Effector memory CD4-positive, alpha-beta T cell (primary cell): ENCODE measurements around the gene HMSD.
A peak's percentile ranks its signal among the peaks of the same experiment; 100 is the strongest.

ENCODE experiments used
- DNase-seq, 3 donors: peaks; one replicate each; pipeline ENCODE4 v3.0.0-alpha.2; 2020
- H3K27ac ChIP-seq: 2 replicates; pipeline ENCODE4 v1.7.0; 2013; ENCODE audit warnings: mild to moderate bottlenecking, low read length, moderate library complexity; ENCODE audit not compliant: insufficient read depth, poor library complexity, severe bottlenecking
- H3K27me3 ChIP-seq: replicated peaks from 2 replicates; pipeline ENCODE4 v1.7.0; 2013; ENCODE audit warnings: mild to moderate bottlenecking, low read length; ENCODE audit not compliant: insufficient read depth, control insufficient read depth, poor library complexity, severe bottlenecking
- H3K36me3 ChIP-seq: 2 replicates; pipeline ENCODE4 v1.7.0; 2013; ENCODE audit warnings: mild to moderate bottlenecking, low read length, moderate library complexity; ENCODE audit not compliant: control insufficient read depth, insufficient read depth
- H3K4me1 ChIP-seq: 2 replicates; pipeline ENCODE4 v1.7.0; 2013; ENCODE audit warnings: low read length, mild to moderate bottlenecking; ENCODE audit not compliant: control insufficient read depth, insufficient read depth, poor library complexity, severe bottlenecking
- H3K4me3 ChIP-seq: 2 replicates; pipeline ENCODE4 v1.7.0; 2013; ENCODE audit warnings: low read length, low read depth, mild to moderate bottlenecking; ENCODE audit not compliant: insufficient read depth, poor library complexity, severe bottlenecking
- H3K9me3 ChIP-seq: 2 replicates; pipeline ENCODE4 v1.7.0; 2013; ENCODE audit warnings: mild to moderate bottlenecking, low read length, moderate library complexity; ENCODE audit not compliant: control insufficient read depth

Gene HMSD

DNA sequence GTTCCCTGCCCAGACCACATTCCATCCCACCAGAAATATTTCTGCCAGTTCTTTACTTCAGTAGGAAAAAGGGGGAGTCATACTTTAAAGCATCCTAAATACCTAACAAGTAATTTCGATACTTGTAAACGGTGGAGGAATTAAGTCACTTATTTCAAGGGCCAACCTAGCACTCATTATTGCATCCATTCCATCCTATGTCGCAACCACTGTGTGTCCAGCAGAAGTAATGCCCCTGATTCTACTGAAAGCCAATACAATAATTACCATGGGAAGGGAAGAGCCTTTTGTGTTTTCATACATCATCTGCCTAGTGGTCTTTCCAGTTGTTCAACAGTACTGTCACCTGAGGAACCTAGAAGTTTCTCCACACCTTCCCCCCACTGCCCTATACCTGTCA, 33.3 kb downstream of the HMSD start:
- Histone ChIP-seq H3K9me3 (no peaks in the 10 kb centered on the region), H3K36me3 (peaks cover 43% of the 10 kb centered on the region), H3K4me3 (no peak overlapping the region), H3K27me3 (no peaks in the 10 kb centered on the region), H3K27ac (no peak overlapping the region), H3K4me1 (no peaks in the 10 kb centered on the region)
- no peak for DNase-seq

- H3K9me3 ChIP-seq: no peaks in the 10 kb centered on the region
- peaks cover 32% of the 10 kb centered on the region for H3K36me3 ChIP-seq
- H3K27me3 ChIP-seq: no peaks in the 10 kb centered on the region
- H3K4me3 ChIP-seq: no peak overlapping the region
- no peak overlapping the region for H3K27ac ChIP-seq
- no peaks in the 10 kb centered on the region for H3K4me1 ChIP-seq
- no peak for DNase-seq
Observed at GRCh38 chr18:63986885-63987284, 37.8 kb downstream of the HMSD start.

GRCh38 chr18:63987743-63988142, 38.6 kb downstream of the HMSD start:
- H3K4me3 ChIP-seq: no peak overlapping the region
- H3K27me3 ChIP-seq: no peaks in the 10 kb centered on the region
- H3K9me3 ChIP-seq: no peaks in the 10 kb centered on the region
- H3K36me3 ChIP-seq: peaks cover 24% of the 10 kb centered on the region
- H3K4me1 ChIP-seq: no peaks in the 10 kb centered on the region
- no peak for DNase-seq
- no peak overlapping the region for H3K27ac ChIP-seq

- peaks cover 16% of the 10 kb centered on the region for H3K9me3 ChIP-seq
- H3K4me1 ChIP-seq: no peaks in the 10 kb centered on the region
- DNase-seq: no peak
- H3K27ac ChIP-seq: no peak overlapping the region
- H3K27me3 ChIP-seq: no peaks in the 10 kb centered on the region
- no peak overlapping the region for H3K4me3 ChIP-seq
- no peaks in the 10 kb centered on the region for H3K36me3 ChIP-seq
Observed at GRCh38 chr18:63992751-63993150, 43.6 kb downstream of the HMSD start.

GRCh38 chr18:63994783-63995399, 45.8 kb downstream of the HMSD start:
- Histone ChIP-seq H3K36me3 (no peaks in the 10 kb centered on the region), H3K9me3 (peaks cover 16% of the 10 kb centered on the region), H3K4me3 (no peak overlapping the region), H3K27ac (no peak overlapping the region), H3K27me3 (no peaks in the 10 kb centered on the region), H3K4me1 (no peaks in the 10 kb centered on the region)
- DNase-seq: peak in 2 of 3 donors; percentile 4 to 24

DNA sequence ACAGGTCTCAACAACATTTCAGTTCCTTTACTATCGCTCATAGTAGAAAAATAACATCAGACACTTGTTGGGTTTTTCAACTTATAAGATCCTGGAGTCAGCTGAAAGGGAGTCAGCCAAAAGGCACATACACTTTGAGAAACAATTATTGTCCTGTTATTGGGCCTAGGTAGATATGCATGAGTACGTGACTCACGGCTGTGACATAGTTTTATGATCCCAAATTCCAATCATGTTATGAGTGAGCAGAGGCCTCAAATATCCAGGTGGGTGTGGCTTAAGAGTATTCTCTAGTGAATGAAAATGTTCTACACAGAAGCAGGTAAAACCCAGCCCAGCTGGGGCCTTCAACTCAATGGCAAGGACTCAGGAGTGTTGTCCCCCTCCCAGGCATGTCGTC, 47.9 kb downstream of the HMSD start:
- no peak for DNase-seq
- no peaks in the 10 kb centered on the region for H3K4me1 ChIP-seq
- H3K36me3 ChIP-seq: no peaks in the 10 kb centered on the region
- H3K4me3 ChIP-seq: no peak overlapping the region
- H3K27ac ChIP-seq: no peak overlapping the region
- peaks cover 16% of the 10 kb centered on the region for H3K9me3 ChIP-seq
- no peaks in the 10 kb centered on the region for H3K27me3 ChIP-seq

DNA sequence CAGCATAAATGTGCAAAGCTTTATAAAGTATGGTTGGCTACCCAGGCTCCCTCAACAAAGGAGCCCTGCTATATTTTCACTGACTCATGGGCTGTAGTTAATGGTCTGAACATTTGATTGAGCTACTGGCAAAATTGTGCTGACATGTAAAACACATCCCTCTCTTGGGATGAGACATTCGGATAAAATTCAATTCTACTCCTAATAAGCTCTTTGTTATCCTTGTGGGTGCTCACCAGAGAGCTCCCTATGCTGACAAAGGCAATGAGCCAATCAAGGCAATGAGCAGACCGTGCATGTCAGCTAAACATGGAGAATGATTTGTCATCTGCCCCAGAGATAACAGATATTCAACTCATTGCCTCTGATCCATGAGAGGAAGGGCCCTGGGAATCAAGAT, 48.5 kb downstream of the HMSD start:
- no peak overlapping the region for H3K27ac ChIP-seq
- no peak for DNase-seq
- H3K9me3 ChIP-seq: peaks cover 16% of the 10 kb centered on the region
- no peaks in the 10 kb centered on the region for H3K36me3 ChIP-seq
- no peaks in the 10 kb centered on the region for H3K4me1 ChIP-seq
- no peaks in the 10 kb centered on the region for H3K27me3 ChIP-seq
- no peak overlapping the region for H3K4me3 ChIP-seq

DNA sequence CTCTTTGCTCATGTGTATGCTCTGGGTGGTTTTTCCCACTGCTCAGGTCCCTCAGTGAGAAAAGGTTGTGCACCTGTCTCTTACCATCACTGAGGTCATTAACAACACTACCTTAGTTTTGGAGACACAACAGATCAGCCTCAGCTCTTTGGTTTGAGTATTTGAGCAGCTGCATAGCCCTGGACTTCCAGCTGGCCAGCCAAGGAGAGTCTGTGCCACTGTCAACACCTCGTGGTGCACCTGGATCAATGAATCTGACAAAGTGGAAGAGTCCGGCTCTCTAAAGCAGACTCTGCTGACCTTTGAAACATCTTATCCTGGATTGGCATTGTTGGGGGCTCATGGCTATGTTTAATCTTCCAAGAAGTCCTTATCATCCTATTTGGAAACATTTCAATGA, 50.8 kb downstream of the HMSD start:
- Histone ChIP-seq H3K27me3 (no peaks in the 10 kb centered on the region), H3K36me3 (no peaks in the 10 kb centered on the region), H3K27ac (no peak overlapping the region), H3K4me1 (no peaks in the 10 kb centered on the region), H3K9me3 (peaks cover 16% of the 10 kb centered on the region), H3K4me3 (no peak overlapping the region)
- no peak for DNase-seq

- Histone ChIP-seq H3K9me3 (no peaks in the 10 kb centered on the region), H3K4me1 (no peaks in the 10 kb centered on the region), H3K27me3 (no peaks in the 10 kb centered on the region), H3K4me3 (no peak overlapping the region), H3K36me3 (no peaks in the 10 kb centered on the region), H3K27ac (no peak overlapping the region)
- DNase-seq: no peak
Observed at GRCh38 chr18:64002581-64002980, 53.5 kb downstream of the HMSD start.

- H3K36me3 ChIP-seq: no peaks in the 10 kb centered on the region
- H3K27ac ChIP-seq: no peak overlapping the region
- no peaks in the 10 kb centered on the region for H3K27me3 ChIP-seq
- no peak overlapping the region for H3K4me3 ChIP-seq
- H3K4me1 ChIP-seq: no peaks in the 10 kb centered on the region
- no peak for DNase-seq
- no peaks in the 10 kb centered on the region for H3K9me3 ChIP-seq
Observed at GRCh38 chr18:64009305-64009704, 60.2 kb downstream of the HMSD start.
